EL (cell line): ENCODE data around the gene HPSE.
"Not testable (repeated sequence)": the region's sequence is repeated elsewhere in the genome, so short reads cannot be mapped to it uniquely, and the experiment has no call there.

ENCODE experiments used
- DNase-seq: peaks from one replicate; pipeline ENCODE4 v3.0.0-alpha.2; 2016

Gene HPSE

GRCh38 chr4:83281307-83281706, 53.3 kb downstream of the HPSE start:
- DNase-seq = no peak

- DNase-seq = peak; percentile 22
These were observed 58.2 kb downstream of the HPSE start for GRCh38 chr4:83276299-83277040.

DNA sequence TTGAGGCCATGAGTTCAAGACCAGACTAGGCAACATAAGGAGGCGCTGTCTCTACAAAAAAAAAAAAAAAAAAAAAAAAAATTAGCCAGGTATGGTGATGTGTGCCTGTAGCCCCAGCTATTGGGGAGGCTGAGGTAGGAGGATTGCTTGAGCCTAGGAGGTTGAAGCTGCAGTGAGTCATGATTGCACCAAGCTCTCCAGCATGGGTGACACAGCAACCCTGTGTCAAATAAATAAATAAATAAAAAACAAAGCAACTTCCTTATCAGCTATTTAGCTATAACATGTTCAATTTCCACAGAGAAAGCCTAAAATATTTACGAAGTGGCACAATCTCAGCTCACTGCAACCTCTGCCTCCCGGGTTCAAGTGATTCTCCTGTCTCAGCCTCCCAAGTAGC, 60.7 kb downstream of the HPSE start:
- DNase-seq = not testable (repeated sequence)

- DNase-seq = no peak
These were observed 61.7 kb downstream of the HPSE start for GRCh38 chr4:83272900-83273299.

- DNase-seq = no peak
These were observed 65.4 kb downstream of the HPSE start for GRCh38 chr4:83269256-83269655.

- DNase-seq = no peak
These were observed 66.2 kb downstream of the HPSE start for GRCh38 chr4:83268491-83268890.

DNA sequence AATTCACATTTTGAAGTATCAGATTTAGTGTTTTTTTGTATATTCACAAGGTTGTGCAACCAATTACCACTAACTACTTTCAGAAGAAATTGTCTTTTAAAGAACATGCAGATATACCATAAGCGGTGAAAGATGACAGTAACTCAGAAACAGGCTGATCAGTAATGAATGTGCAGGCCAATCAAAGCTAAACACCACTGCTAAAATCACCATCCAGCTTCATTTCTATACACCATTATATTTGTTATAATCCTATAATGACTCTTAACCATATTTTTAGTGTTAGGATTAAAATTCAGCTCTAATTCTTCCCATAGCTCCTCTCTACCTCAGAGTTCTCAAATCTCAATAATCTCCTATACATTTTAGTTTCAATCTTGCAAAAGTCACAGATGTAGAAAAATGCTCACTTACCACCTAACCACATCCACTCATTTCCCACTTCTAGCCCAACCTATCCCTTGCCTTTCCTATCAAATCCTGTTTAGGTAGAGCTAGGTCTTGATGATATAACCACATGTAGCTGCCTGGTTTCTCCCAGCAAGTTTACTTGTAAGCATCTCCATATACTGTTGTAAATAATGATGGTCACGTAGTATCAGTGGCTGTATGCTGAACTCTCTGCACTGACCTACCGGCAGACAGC, 66.7 kb downstream of the HPSE start:
- DNase-seq = no peak

GRCh38 chr4:83267121-83267829, 67.4 kb downstream of the HPSE start:
- peak; percentile 71 for DNase-seq

DNA sequence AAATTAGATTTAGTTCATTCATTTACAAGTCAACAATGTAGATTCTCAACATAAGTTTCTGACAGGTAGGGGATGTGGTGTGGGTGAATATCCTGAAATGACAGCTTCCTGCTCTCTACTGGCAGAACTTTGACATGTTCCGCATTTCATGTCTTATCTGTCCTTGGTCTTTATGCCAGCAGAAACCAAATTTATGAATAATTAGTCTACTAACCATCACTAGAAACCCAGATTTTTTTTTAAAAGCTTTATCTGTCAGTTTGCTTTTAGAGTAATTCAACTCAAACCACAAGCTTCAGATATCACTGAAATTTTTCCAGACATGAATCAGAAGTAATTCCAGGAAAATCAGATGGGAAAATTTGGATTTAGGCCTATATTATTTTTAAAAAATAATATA, 68.0 kb downstream of the HPSE start:
- no peak for DNase-seq

GRCh38 chr4:83263106-83263505, 71.5 kb downstream of the HPSE start:
- DNase-seq = no peak

DNA sequence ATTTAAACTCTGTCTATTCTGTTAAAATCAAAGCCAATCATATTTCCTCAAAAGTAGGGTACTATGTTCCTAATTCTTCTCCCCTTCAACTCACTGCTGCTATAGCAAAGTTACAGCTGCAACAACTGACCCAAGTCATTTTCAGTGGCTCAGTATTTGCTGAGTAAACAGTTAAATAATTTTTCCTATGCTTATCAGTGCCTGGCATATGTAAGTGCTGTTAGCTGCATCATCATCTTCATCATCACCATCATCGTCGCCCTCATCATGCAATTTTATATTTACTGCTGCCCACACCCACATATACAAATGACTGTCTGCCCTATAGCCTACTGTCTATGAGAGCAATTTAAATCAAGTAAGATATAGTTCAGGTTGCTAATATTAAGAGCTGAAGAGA, 72.0 kb downstream of the HPSE start:
- no peak for DNase-seq

DNA sequence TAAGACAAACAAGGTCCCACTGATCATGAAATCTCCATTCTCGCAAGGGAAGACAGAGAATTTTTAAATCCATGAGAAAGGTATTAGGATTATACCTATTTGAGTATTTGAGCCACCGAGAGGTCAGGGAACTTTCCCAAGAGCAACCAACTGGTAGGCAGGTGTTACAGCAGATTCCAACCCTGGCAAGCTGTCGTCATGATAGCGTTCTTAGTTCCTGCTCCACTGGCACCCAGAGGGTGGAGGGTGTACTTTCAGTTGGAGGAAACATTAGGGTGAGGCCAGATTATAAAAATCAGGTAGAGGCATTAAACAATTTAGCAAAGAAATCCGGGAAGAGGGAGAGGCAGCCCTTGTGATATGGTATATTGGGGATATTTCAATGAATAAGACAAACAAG, 73.3 kb downstream of the HPSE start:
- DNase-seq = no peak

DNA sequence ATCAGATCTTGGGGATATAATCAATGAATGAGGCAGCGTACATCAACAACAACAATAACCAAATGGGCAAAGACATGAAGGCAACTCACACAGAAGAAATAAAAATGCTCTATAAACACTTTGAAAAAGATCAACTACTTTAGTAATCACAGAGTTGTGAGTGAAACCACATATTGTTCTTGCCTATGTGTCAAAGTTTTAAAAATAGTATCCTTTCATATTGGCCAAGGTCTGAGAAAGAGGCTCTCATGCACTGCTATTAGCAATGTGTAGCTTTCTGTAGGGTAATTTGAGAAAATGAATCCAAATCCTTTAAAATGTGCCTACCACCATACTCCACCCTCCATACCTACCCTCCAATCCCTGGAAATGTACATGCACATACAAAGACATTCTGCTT, 75.1 kb downstream of the HPSE start:
- DNase-seq = no peak

DNA sequence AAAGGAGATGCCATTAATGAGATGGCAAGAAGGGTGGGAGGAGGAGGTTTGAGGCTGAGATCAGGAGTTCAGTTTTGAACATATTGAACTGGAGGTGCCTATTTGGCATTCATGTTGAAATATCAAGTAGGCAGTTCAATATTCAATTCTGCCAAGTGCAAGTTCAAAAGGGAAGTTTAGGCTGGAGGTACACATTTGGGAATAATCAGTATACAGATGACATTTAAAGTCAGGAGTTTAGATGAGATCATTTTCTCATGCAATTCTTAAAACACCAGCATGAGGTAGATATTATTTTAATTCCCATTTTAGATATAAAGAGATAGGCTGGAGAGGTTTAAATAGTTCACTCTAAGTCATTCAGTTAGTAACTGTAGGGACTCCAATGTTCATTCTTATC, 76.2 kb downstream of the HPSE start:
- no peak for DNase-seq

DNA sequence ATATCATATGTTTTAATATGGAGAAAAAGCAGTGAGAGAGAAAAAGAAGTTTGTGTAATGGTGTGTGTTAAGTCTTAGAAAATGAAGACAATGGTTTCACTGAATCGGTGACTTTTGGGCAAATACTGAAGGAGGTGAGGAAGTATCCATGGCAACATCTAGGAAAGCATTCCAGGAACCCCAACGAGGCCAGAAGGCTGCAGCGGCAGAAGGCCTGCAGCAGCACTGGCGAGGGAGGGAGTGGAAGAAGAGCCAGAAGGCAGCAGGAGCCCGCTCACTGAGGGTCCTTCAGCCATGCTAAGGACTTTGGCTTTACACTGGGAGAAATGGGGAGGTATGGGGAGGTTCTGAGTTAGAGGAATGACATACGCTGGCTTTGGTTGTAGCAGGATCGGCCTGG, 76.8 kb downstream of the HPSE start:
- DNase-seq = no peak

GRCh38 chr4:83255584-83255983, 79.1 kb downstream of the HPSE start:
- peak; percentile 95 for DNase-seq

DNA sequence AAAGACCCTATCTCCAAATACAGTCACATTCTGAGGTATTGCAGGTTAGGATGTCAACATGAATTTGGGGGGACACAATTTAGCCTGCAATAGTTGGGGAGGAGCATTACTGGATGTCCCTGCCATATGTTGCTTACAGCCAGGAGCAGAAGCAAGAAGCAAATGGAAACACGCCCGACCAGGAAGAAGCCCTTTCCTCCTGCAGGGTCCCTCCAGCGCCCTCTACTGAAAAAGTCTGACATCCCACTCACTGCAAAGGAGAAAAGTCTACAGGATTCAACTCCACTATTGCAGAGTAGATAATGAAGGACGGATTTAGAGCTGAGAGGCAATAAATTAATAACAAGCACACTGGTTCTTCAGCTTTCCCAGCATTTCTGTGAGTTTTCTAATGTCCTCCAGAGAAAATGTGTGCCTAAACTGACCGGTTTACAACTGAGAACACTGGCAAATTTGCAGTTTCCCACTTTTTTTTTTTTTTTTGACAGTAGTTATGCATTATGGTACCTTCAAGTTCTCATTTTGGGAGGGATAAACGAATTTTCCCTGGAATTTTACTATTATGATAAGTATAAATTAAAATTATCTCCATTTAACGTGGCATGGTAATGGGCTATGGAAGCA, 81.8 kb downstream of the HPSE start:
- DNase-seq = peak; percentile 76

GRCh38 chr4:83251447-83251830, 83.2 kb downstream of the HPSE start:
- DNase-seq = peak; percentile 31

DNA sequence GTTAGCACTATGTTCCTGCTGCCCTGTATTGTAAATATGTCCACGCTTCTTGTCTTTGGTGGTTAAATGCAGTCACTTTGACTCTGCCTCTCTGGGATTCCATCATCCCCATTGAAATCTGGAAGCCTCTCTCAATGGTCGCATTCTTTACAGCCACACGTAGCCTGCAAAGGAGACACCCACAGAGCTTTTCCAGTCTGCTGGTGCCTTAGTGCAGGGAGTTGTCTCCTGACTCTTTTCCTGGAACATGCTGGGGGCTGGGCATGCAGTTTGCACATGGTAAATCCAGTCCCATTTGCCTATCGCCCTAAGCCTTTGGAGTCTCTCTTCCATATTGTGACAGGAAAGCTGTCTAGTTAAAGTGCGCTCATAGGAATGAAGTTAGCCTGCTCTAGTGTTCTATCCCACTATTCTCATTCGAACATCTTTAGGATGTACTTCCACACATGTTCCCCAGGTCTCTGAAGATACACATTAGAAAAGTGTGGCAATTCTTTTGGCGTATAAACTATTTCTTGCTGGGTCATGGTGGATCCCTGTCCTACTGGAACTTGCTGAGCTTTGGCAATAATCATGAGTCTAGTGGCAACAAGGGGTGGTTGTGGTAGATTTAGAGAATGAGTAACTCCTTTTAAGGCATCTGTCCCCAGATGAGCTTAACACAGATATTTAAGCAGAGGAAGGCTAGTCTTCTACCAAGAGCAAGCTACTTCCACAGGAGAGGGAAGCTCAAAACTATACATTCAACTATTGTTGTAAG, 83.8 kb downstream of the HPSE start:
- DNase-seq = peak; percentile 19

DNA sequence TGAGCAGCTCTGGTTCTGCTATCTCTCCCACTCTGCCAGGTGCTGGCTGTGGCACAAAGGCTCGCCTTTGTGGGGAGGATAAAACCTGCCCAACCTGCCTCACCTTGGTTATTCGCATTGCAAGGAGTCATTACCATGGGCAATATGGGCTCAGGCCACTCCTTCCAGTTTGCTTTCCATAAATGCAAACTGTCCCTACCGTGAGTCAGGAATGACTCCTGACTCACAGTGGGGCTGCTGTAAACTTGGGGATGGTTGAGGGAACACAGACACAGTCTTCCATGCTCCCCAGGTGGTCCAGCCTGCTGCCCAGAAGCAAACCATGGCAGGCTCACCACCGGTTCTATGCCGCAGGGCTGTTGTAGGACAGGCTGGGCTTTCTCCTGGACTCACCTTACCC, 86.2 kb downstream of the HPSE start:
- DNase-seq = peak; percentile 17

DNA sequence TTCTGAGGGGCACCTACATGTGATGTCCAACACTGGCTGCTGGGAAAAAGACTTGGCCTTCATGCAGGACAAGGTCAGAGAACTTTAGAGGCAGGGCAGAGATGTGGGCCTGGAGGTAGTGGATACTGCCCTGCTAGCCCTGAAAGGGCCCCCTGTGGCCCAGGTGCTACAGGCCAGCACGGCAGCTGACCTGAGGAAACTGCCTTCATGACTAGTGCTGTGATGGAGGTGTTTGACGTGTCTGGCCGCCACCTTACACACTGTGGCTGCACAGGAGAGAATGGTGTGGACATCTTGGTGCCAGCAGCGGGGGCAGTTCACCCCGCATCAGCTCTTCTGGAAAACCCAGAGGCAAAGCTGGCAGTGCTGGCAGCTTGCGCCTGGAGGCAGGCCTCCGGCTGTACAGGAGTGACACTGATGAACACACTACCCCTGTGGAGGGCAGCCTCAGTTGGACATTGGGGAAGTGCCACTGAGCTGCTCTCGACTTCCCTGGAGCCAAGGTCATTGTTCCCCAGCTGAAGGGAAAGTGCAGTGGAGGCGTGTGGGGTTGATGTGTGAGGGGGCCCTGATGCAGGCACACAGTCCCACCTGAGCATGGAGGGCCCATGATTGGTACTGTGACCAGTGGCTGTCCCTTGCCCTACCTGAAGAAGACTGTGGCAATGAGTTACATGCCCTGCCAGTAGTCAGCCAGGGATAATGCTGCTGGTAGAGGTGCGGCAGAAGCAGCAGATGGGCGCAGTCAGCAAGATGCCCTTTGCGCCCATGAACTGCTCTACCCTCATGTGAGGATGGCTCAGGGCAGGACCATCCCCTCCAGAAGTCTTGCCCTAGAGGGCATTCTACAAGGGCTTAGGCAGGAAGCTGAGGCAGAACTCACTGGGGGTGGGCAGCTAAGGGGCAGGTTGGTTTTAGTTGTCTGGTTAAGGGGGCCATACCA, 87.0 kb downstream of the HPSE start:
- DNase-seq = no peak
